HepG2 (cell line): ENCODE results near the gene SLC13A5. TPM values are rescaled to one million over a fixed set of nuclear protein-coding genes. Genes with fewer than 3 reads are reported as not detected.

Source experiments
- ATAC-seq: fragments of 200-7000 bp; cut with Tn5 transposase; 3 replicates; pipeline ENCODE4 v1.9.1; 2020; ENCODE audit warnings: mild to moderate bottlenecking, moderate library complexity
- BruUV-seq: library from RNA; stranded (reverse); fragments of 400-500 nt; replicated peaks from 2 replicates; lab custom pipeline; 2021; lab: Mats Ljungman, UMichigan
- CTCF ChIA-PET: fragments of 300-600 bp; formaldehyde crosslinking; extraction: SDS; loops from one replicate; lab custom pipeline; 2021; ENCODE audit warnings: low total read pairs, inconsistent platforms, low intra/inter-chr PET ratio; lab: Yijun Ruan, JAX
- POLR2A ChIA-PET: fragments of 350-600 bp; sonication (Branson Sonifier 250); formaldehyde crosslinking; loops from one replicate; lab custom pipeline; 2020; ENCODE audit warnings: antibody characterized with exemption, inconsistent platforms; lab: Yijun Ruan, JAX
- DNase-seq: peaks from one replicate; pipeline ENCODE4 v3.0.0-alpha.2; 2015; ENCODE audit warnings: low spot score
- FAIRE-seq: peaks from 3 replicates; lab custom pipeline; 2011; peaks lifted over from hg19 to GRCh38; lab: Jason Lieb, UNC
- H2AFZ ChIP-seq: one replicate; pipeline ENCODE4 v1.6.1; 2011; ENCODE audit warnings: low read length, inconsistent platforms
- H3K27ac ChIP-seq: fragments of 300-600 bp; 3 replicates; pipeline ENCODE4 v1.8.0; 2011; ENCODE audit warnings: mixed run types, mild to moderate bottlenecking, mixed read lengths, low read length, inconsistent platforms; ENCODE audit not compliant: insufficient read depth; ENCODE audit errors: extremely low read length
- H3K27me3 ChIP-seq, 2 experiments: fragments of 200-600 bp in 1 of 2; 2 replicates in 1 of 2; 3 replicates in 1 of 2; pipeline versions ENCODE4 v1.6.0 to v1.8.0; 2011; ENCODE audit warnings: low read length in 2 of 2, mild to moderate bottlenecking in 2 of 2, moderate library complexity in 2 of 2, inconsistent platforms in 1 of 2; ENCODE audit not compliant: insufficient read depth in 2 of 2, control insufficient read depth in 1 of 2
- H3K36me3 ChIP-seq, 2 experiments: fragments of 200-600 bp in 1 of 2; replicated peaks in 1 of 2; 2 replicates in 1 of 2; 3 replicates in 1 of 2; pipeline versions ENCODE4 v1.5.1 to v1.8.0; 2011; ENCODE audit warnings: low read length in 2 of 2, inconsistent platforms in 1 of 2; ENCODE audit not compliant: insufficient read depth in 2 of 2, control insufficient read depth in 1 of 2
- H3K4me1 ChIP-seq: 2 replicates; pipeline ENCODE4 v1.5.1; 2012; ENCODE audit warnings: low read length, inconsistent platforms; ENCODE audit not compliant: insufficient read depth
- H3K4me2 ChIP-seq: 2 replicates; pipeline ENCODE4 v1.6.0; 2011; ENCODE audit warnings: low read depth, low read length, inconsistent platforms
- H3K4me3 ChIP-seq, 3 experiments: fragments of 200-600 bp in 1 of 3; sonication (generic), shearing (Covaris generic) in 1 of 3; replicated peaks in 1 of 3; 2 replicates each; pipeline ENCODE4 v1.5.1; 2011 to 2016; ENCODE audit warnings: low read length in 3 of 3, inconsistent platforms in 2 of 3, low read depth in 2 of 3, mild to moderate bottlenecking in 2 of 3, control low read depth in 1 of 3, mixed read lengths in 1 of 3; ENCODE audit not compliant: insufficient read depth in 1 of 3
- H3K79me2 ChIP-seq: one replicate; pipeline ENCODE4 v1.6.1; 2011; ENCODE audit warnings: low read length, inconsistent platforms; ENCODE audit not compliant: insufficient read depth
- H3K9ac ChIP-seq: 2 replicates; pipeline ENCODE4 v1.6.0; 2011; ENCODE audit warnings: mild to moderate bottlenecking, low read depth, low read length, inconsistent platforms; ENCODE audit not compliant: insufficient read depth
- H3K9me3 ChIP-seq: 2 replicates; pipeline ENCODE4 v1.5.1; 2012; ENCODE audit warnings: mild to moderate bottlenecking, low read length
- H4K20me1 ChIP-seq: 2 replicates; pipeline ENCODE4 v1.6.0; 2011; ENCODE audit warnings: inconsistent platforms, mild to moderate bottlenecking, low read length, moderate library complexity; ENCODE audit not compliant: insufficient read depth
- HOXA9 ChIP-seq: sonication (generic); formaldehyde crosslinking; IDR thresholded peaks from 2 replicates; pipeline ENCODE4 v1.8.1; 2022; ENCODE audit warnings: missing genetic modification reagents, mild to moderate bottlenecking, moderate library complexity, borderline replicate concordance
- IRF9 ChIP-seq: sonication (generic); formaldehyde crosslinking; IDR thresholded peaks from 2 replicates; pipeline ENCODE4 v1.8.0; 2022; ENCODE audit warnings: missing genetic modification reagents, mild to moderate bottlenecking, borderline replicate concordance
- MTA1 ChIP-seq: sonication (generic); formaldehyde crosslinking; IDR thresholded peaks from 2 replicates; pipeline ENCODE4 v1.4.0; 2020; ENCODE audit warnings: missing genetic modification reagents, mild to moderate bottlenecking, borderline replicate concordance
- SNAPC2 ChIP-seq: sonication (generic); formaldehyde crosslinking; IDR thresholded peaks from 2 replicates; pipeline ENCODE4 v1.8.1; 2022; ENCODE audit warnings: mild to moderate bottlenecking, missing genetic modification reagents
- ZBTB8A ChIP-seq: sonication (generic); formaldehyde crosslinking; IDR thresholded peaks from 2 replicates; pipeline ENCODE4 v1.4.0; 2020; ENCODE audit warnings: mild to moderate bottlenecking, low read depth, missing genetic modification reagents, borderline replicate concordance
- ZMYM3 ChIP-seq: sonication (generic); formaldehyde crosslinking; IDR thresholded peaks from 2 replicates; pipeline ENCODE4 v1.5.1; 2020; ENCODE audit warnings: mild to moderate bottlenecking, missing genetic modification reagents
- ZNF160 ChIP-seq: sonication (generic); formaldehyde crosslinking; IDR thresholded peaks from 2 replicates; pipeline ENCODE4 v1.8.0; 2022; ENCODE audit warnings: mild to moderate bottlenecking, inconsistent platforms, missing genetic modification reagents
- ZNF235 ChIP-seq: sonication (generic); formaldehyde crosslinking; IDR thresholded peaks from 2 replicates; pipeline ENCODE4 v1.8.1; 2023; ENCODE audit warnings: mild to moderate bottlenecking, missing genetic modification reagents, borderline replicate concordance
- ZNF329 ChIP-seq: sonication (generic); formaldehyde crosslinking; IDR thresholded peaks from 2 replicates; pipeline ENCODE4 v1.9.0; 2021; ENCODE audit warnings: low read depth, mild to moderate bottlenecking, missing genetic modification reagents
- ZNF607 ChIP-seq: sonication (generic); formaldehyde crosslinking; IDR thresholded peaks from 2 replicates; pipeline ENCODE4 v1.5.1; 2020; ENCODE audit warnings: missing genetic modification reagents, mild to moderate bottlenecking, borderline replicate concordance
- whole genome bisulfite sequencing: methylation state at CpG from one replicate; pipeline ENCODE4 v1.1.6; 2017; ENCODE audit warnings: low lambda C conversion rate; 5-methylcytosine and 5-hydroxymethylcytosine counted together
- in situ Hi-C: cut with HindIII; loops from 2 replicates; pipeline ENCODE4 v1.10.0; 2017; ENCODE audit warnings: low pct_unique_long_range_greater_than_20kb; ENCODE audit not compliant: extremely low pct_ligation_motif_present
- intact Hi-C: fragments of 100-400 bp; cut with micrococcal nuclease; formaldehyde crosslinking; loops from one replicate; pipeline ENCODE4 v1.10.0; 2022; ENCODE audit not compliant: unreplicated experiment
- polyA plus RNA-seq, 8 experiments: library from polyadenylated mRNA; depleted of rRNA in 3 of 8; stranded (reverse) in 7 of 8; unstranded in 1 of 8; fragments of >200 nt; fragmentation: Illumina TruSeq in 4 of 8; extraction: Trizol in 4 of 8; gene quantifications; 2 replicates each; pipeline versions ENCODE4 v1.2.1 to v1.2.3, GENCODE V29; 2011 to 2016; ENCODE audit warnings: low read depth in 4 of 8, missing spikeins in 1 of 8, mixed read lengths in 1 of 8; ENCODE audit not compliant: insufficient read depth in 1 of 8
- total RNA-seq, 5 experiments: library from RNA; depleted of rRNA; stranded (reverse); fragments of >200 nt; fragmentation: Illumina TruSeq; extraction: Trizol; gene quantifications; 2 replicates each; pipeline ENCODE4 v1.2.3, GENCODE V29; 2016; ENCODE audit warnings: low read depth in 1 of 5

SLC13A5 gene
- total and polyA plus RNA-seq, 2 of the 13 experiments (the other 11 are each of a cell fraction or from before 2014, with no cell fraction given), result 42.8 to 310 TPM

- Histone ChIP-seq H2AFZ (no peak overlapping the region), H3K27me3 (peaks cover 0 to under 1% of the 10 kb centered on the region in 2 experiments; a peak in 1 of 5 replicates), H3K4me2 (peak overlapping the region; percentile 36; the same call in 1 of the 2 replicates), H3K36me3 (no peaks in the 10 kb centered on the region), H3K4me3 (no peak overlapping the region), H3K9me3 (no peaks in the 10 kb centered on the region), H4K20me1 (no peaks in the 10 kb centered on the region), H3K4me1 (peaks cover 61% of the 10 kb centered on the region), H3K79me2 (no peaks in the 10 kb centered on the region), H3K9ac (no peak overlapping the region), H3K27ac (no peak overlapping the region)
- BruUV-seq, result no TSS peak
- 70% methylated on average over 5 of the region's 5 CpGs for WGBS
- FAIRE-seq, result no peak
- ChIA-PET POLR2A (interaction anchor here (1.1 kb wide), 1 partner anchor 12 kb away, joined by 10 read pairs; the partner anchor contains the start of gene SLC13A5), CTCF (no interaction called here)
- ATAC-seq, result no peak
- DNase-seq, result no peak
- intact Hi-C loops, result no loop called here
- no peak for TF ChIP-seq ZBTB8A (CRISPR knock-in tag)
- no peak for TF ChIP-seq MTA1 (CRISPR knock-in tag)
- TF ChIP-seq ZNF329, result peak; percentile 79; the same call in 1 of the 2 replicates
- no peak for TF ChIP-seq SNAPC2 (CRISPR knock-in tag)
- TF ChIP-seq HOXA9 (CRISPR knock-in tag), result no peak
- TF ChIP-seq ZNF160, result no peak
- no peak for TF ChIP-seq ZNF235
- peak; percentile 57; the same call in 1 of the 2 replicates for TF ChIP-seq ZMYM3 (CRISPR knock-in tag)
- TF ChIP-seq ZNF607, result no peak
- TF ChIP-seq IRF9 (CRISPR knock-in tag), result no peak
- TF ChIP-seq, all 625 proteins: peak for 2
- in situ Hi-C loops, result no loop called here
Measured at GRCh38 chr17:6724009-6724408, 10.8 kb upstream of the SLC13A5 start.
